Lung (tissue), 12 donors: Measurements from ENCODE around the gene FCAMR. TPM values are rescaled to one million over a fixed set of nuclear protein-coding genes. Genes with fewer than 3 reads are reported as not detected.

Experiments used
- ATAC-seq: fragments of 200-7000 bp; cut with Tn5 transposase; one replicate; pipeline ENCODE4 v1.9.1; 2020; ENCODE audit warnings: moderate number of reproducible peaks; ENCODE audit not compliant: insufficient read depth, low FRiP score
- DNase-seq, 3 donors: peaks; one replicate each; pipeline ENCODE4 v3.0.0-alpha.2; 2013 to 2017
- H3K27ac ChIP-seq, 2 donors: one replicate each; pipeline ENCODE4 v1.5.1; 2013; ENCODE audit warnings: mild to moderate bottlenecking in 2 of 2, moderate library complexity in 2 of 2, control low read depth in 1 of 2, inconsistent platforms in 1 of 2, low read depth in 1 of 2, low read length in 1 of 2
- H3K27me3 ChIP-seq, 3 donors: one replicate each; pipeline ENCODE4 v1.5.1; 2013; ENCODE audit warnings: low read length in 2 of 3; ENCODE audit not compliant: control insufficient read depth in 3 of 3, insufficient read depth in 3 of 3
- H3K36me3 ChIP-seq, 4 donors: one replicate each; pipeline ENCODE4 v1.5.1; 2013; ENCODE audit warnings: low read length in 4 of 4, mild to moderate bottlenecking in 1 of 4, moderate library complexity in 1 of 4; ENCODE audit not compliant: control insufficient read depth in 4 of 4, insufficient read depth in 4 of 4
- H3K4me1 ChIP-seq, 5 donors: one replicate each; pipeline ENCODE4 v1.5.1; 2013; ENCODE audit warnings: low read length in 5 of 5, mild to moderate bottlenecking in 2 of 5, moderate library complexity in 1 of 5; ENCODE audit not compliant: control insufficient read depth in 5 of 5, insufficient read depth in 5 of 5
- H3K4me3 ChIP-seq: one replicate; pipeline ENCODE4 v1.5.1; 2013; ENCODE audit warnings: mild to moderate bottlenecking, control low read depth, moderate library complexity
- H3K9ac ChIP-seq, 2 donors: one replicate each; pipeline ENCODE4 v1.5.1; 2013; ENCODE audit warnings: low read length in 2 of 2, control low read depth in 1 of 2; ENCODE audit not compliant: insufficient read depth in 1 of 2
- H3K9me3 ChIP-seq, 4 donors: one replicate each; pipeline ENCODE4 v1.5.1; 2013; ENCODE audit warnings: low read length in 3 of 4, mild to moderate bottlenecking in 1 of 4, moderate library complexity in 1 of 4; ENCODE audit not compliant: control insufficient read depth in 4 of 4, insufficient read depth in 3 of 4
- WGBS, 2 donors: extraction: QIAGEN DNeasy Blood & Tissue Kit; methylation state at CpG; one replicate each; pipeline ENCODE4 v1.1.7; 2013; 5-methylcytosine and 5-hydroxymethylcytosine counted together
- polyA plus RNA-seq, 2 donors: library from polyadenylated mRNA; stranded (reverse); fragments of 200-250 nt; gene quantifications; one replicate each; pipeline ENCODE4 v1.2.1, GENCODE V29; 2013
- total RNA-seq, 2 donors: library from RNA; depleted of rRNA in 1 of 2; stranded (reverse); fragments of >200 nt in 1 of 2; gene quantifications; one replicate each; pipeline ENCODE4 v1.2.1, GENCODE V29; 2014 to 2021
- TF ChIP-seq, protein P1 (sequence below): IDR thresholded peaks from 2 replicates; pipeline ENCODE4 v1.5.1; 2012; ENCODE audit warnings: mild to moderate bottlenecking; ENCODE audit errors: control extremely low read depth, extremely low read depth
- donor health status: control.
- donor health status: control.
- donor health status: Bipolar disorder and iron deficiency.
- donor health status: healthy.
- donor health status: DM: yes; HTN: yes; CAD: no.

FCAMR gene
- total and polyA plus RNA-seq, 4 donors, result 0.18 to 0.40 TPM; not detected in 2

- no peak overlapping the region for H3K9ac ChIP-seq
- peak overlapping the region in 1 of 2 donors; percentile 23 for H3K27ac ChIP-seq
- no peaks in the 10 kb centered on the region for H3K27me3 ChIP-seq
- TF ChIP-seq, protein P1, sequence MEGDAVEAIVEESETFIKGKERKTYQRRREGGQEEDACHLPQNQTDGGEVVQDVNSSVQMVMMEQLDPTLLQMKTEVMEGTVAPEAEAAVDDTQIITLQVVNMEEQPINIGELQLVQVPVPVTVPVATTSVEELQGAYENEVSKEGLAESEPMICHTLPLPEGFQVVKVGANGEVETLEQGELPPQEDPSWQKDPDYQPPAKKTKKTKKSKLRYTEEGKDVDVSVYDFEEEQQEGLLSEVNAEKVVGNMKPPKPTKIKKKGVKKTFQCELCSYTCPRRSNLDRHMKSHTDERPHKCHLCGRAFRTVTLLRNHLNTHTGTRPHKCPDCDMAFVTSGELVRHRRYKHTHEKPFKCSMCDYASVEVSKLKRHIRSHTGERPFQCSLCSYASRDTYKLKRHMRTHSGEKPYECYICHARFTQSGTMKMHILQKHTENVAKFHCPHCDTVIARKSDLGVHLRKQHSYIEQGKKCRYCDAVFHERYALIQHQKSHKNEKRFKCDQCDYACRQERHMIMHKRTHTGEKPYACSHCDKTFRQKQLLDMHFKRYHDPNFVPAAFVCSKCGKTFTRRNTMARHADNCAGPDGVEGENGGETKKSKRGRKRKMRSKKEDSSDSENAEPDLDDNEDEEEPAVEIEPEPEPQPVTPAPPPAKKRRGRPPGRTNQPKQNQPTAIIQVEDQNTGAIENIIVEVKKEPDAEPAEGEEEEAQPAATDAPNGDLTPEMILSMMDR, result no peak
- DNase-seq (no peak), ATAC-seq (no peak)
- 66 to 86% methylated on average over 4 of the region's 4 CpGs for WGBS, 2 donors
- peaks cover 0 to 2% (median 0%) of the 10 kb centered on the region in 4 donors for H3K9me3 ChIP-seq
- H3K36me3 ChIP-seq, result peaks cover 0 to 4% (median 0%) of the 10 kb centered on the region in 4 donors
- H3K4me3 ChIP-seq, result no peak overlapping the region
- peaks cover 0 to 6% (median 0%) of the 10 kb centered on the region in 5 donors for H3K4me1 ChIP-seq
These were observed 48.4 kb upstream of the FCAMR start for GRCh38 chr1:207018707-207019106.

DNA sequence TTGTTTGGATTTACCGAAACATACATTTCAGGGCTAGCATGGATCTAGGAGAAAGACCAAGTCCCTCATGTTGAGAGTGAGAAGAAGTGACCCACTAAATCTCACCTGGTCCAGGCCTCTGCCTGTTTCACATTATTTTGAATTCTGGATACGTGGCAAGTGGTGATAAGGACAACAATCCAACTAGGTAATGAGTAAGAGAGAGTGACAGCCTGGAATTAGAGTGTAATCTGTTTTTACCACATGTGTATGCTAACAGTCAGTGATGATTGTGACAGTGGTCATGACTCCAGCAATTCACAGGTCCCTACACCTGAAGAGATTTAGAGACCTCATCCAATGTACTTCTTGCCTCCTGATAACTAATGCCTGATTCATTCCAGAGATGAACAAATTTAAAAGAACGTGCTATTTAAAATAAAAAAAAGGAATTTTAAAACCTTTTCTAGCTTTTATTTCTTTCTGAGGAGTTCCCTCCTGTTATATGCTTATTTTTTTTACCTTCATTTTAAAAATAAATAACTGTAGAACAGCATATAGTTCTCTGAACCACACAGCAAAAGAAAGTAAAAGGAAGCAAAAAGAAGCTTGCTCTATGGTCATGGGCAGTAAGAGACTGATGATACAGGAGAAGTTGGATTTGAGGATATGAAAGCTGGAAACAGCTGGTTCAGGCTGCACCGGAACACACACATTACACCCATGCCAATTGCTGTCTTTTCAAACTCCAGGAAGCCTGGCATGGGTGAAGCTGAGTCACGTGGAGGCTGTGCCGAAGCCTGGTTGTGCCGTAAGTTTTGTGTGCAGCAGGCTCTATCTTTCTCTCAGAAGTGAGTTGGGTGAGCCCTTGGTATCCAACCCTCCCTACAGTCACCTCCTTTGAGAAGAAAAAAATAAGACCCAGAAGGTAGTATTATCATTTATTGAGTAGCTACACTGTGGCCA lies 47.6 kb upstream of the FCAMR start:
- TF ChIP-seq, protein P1, result no peak
- H3K4me3 ChIP-seq, result no peak overlapping the region
- peaks cover 0 to 4% (median 0%) of the 10 kb centered on the region in 4 donors for H3K36me3 ChIP-seq
- peaks cover 0 to 6% (median 0%) of the 10 kb centered on the region in 5 donors for H3K4me1 ChIP-seq
- DNase-seq (no peak), ATAC-seq (peak; percentile 10)
- 49 to 66% methylated on average over 7 of the region's 7 CpGs for WGBS, 2 donors
- H3K27me3 ChIP-seq, result no peaks in the 10 kb centered on the region
- no peak overlapping the region for H3K9ac ChIP-seq
- peaks cover 0 to 2% (median 0%) of the 10 kb centered on the region in 4 donors for H3K9me3 ChIP-seq
- peak overlapping the region in 1 of 2 donors; percentile 30 for H3K27ac ChIP-seq

DNA sequence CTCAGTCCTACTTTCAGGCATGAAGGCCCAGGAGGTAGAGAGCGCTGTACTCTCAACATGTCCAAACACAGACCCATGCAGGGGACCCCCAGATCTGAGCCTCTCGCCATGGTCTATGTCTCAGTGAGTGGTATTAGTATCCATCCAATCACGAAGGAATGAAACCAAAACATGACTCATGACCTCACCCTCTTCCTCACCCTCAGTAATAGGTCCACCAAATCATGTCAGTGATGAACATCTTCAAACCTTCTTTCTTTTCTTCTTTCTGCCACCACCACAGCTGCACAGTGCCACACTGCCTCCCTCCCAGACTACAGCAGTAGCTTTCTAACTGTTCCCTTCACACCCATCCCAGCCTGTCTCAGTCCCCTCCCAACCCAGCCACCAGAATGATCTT lies 45.5 kb upstream of the FCAMR start:
- WGBS, 2 donors, result 89 to 91% methylated on average over 3 of the region's 3 CpGs

More for the DNA sequence above, 45.5 kb upstream of the FCAMR start:
- Histone ChIP-seq H3K9ac (no peak overlapping the region), H3K4me1 (peaks cover 0 to 3% (median 0%) of the 10 kb centered on the region in 5 donors), H3K4me3 (no peak overlapping the region), H3K27me3 (no peaks in the 10 kb centered on the region), H3K27ac (no peak overlapping the region), H3K9me3 (peaks cover 0 to 2% (median 0%) of the 10 kb centered on the region in 4 donors), H3K36me3 (no peaks in the 10 kb centered on the region)
- TF ChIP-seq, protein P1, result no peak
- no peak for DNase-seq
- no peak for ATAC-seq
